Stimulated activated CD4-positive, alpha-beta T cell treated with anti-CD3 and anti-CD28 coated beads, TNF-alpha, amount 100 ng/mL, for 4 hours (primary cell): Measurements from ENCODE around the gene OVOL2.
"Not testable (repeated sequence)": the region's sequence is repeated elsewhere in the genome, so short reads cannot be mapped to it uniquely, and the experiment has no call there.

Experiments used
- DNase-seq, 3 experiments: peaks; one replicate each; pipeline ENCODE4 v3.0.0-alpha.2; 2020; ENCODE audit warnings: low read depth in 3 of 3

The OVOL2 gene

GRCh38 chr20:18057994-18058349 lies 256 bp upstream of the OVOL2 start:
- DNase-seq: no peak

- no peak for DNase-seq
Measured at GRCh38 chr20:18056174-18057100, 1.3 kb downstream of the OVOL2 start.

GRCh38 chr20:18055261-18055660 lies 2.5 kb downstream of the OVOL2 start:
- DNase-seq: no peak

- no peak for DNase-seq
Measured at GRCh38 chr20:18052856-18053255, 4.9 kb downstream of the OVOL2 start.

- no peak for DNase-seq
Measured at GRCh38 chr20:18050628-18051027, 7.1 kb downstream of the OVOL2 start.

- no peak for DNase-seq
Measured at GRCh38 chr20:18048176-18048575, 9.5 kb downstream of the OVOL2 start.

- DNase-seq: no peak
Measured at GRCh38 chr20:18046535-18046934, 11.2 kb downstream of the OVOL2 start.

GRCh38 chr20:18042229-18042628 lies 15.5 kb downstream of the OVOL2 start:
- DNase-seq: no peak

GRCh38 chr20:18041462-18041861 lies 16.3 kb downstream of the OVOL2 start:
- no peak for DNase-seq

GRCh38 chr20:18039063-18039462 lies 18.7 kb downstream of the OVOL2 start:
- DNase-seq: no peak

- DNase-seq: no peak
Measured at GRCh38 chr20:18034039-18034438, 23.7 kb downstream of the OVOL2 start.

GRCh38 chr20:18032977-18033892 lies 24.5 kb downstream of the OVOL2 start:
- no peak for DNase-seq

GRCh38 chr20:18031888-18032509 lies 25.7 kb downstream of the OVOL2 start:
- no peak for DNase-seq

GRCh38 chr20:18031050-18031449 lies 26.7 kb downstream of the OVOL2 start:
- DNase-seq: no peak

GRCh38 chr20:18030020-18030419 lies 27.7 kb downstream of the OVOL2 start:
- DNase-seq: no peak

- DNase-seq: not testable (repeated sequence)
Measured at GRCh38 chr20:18027011-18027410, 30.7 kb downstream of the OVOL2 start.

GRCh38 chr20:18024606-18025127 lies 33.0 kb downstream of the OVOL2 start:
- DNase-seq: no peak

- no peak for DNase-seq
Measured at GRCh38 chr20:18020931-18021330, 36.8 kb downstream of the OVOL2 start.

GRCh38 chr20:18019068-18019467 lies 38.6 kb downstream of the OVOL2 start:
- no peak for DNase-seq

GRCh38 chr20:18018100-18018499 lies 39.6 kb downstream of the OVOL2 start:
- no peak for DNase-seq

- DNase-seq: no peak
Measured at GRCh38 chr20:18016772-18017171, 40.9 kb downstream of the OVOL2 start.

GRCh38 chr20:18014411-18014810 lies 43.3 kb downstream of the OVOL2 start:
- DNase-seq: no peak
